WTC11 (cell line): ENCODE results near the gene HSDL2. TPM values are rescaled to one million over a fixed set of nuclear protein-coding genes. Genes with fewer than 3 reads are reported as not detected.

ENCODE experiments used
- ATAC-seq: fragments of 200-7000 bp; cut with Tn5 transposase; 2 replicates; pipeline ENCODE4 v1.10.0; 2021; ENCODE audit warnings: mild to moderate bottlenecking, moderate library complexity
- CTCF ChIA-PET: fragments of 300-600 bp; sonication (Branson Sonifier 250); formaldehyde crosslinking; loops from one replicate; lab custom pipeline; 2021; ENCODE audit warnings: antibody characterized with exemption; lab: Charles Lee
- POLR2A ChIA-PET: fragments of 350-600 bp; sonication (Branson Sonifier 250); formaldehyde crosslinking; loops from one replicate; lab custom pipeline; 2021; ENCODE audit warnings: antibody characterized with exemption; lab: Charles Lee
- DNase-seq: peaks from one replicate; pipeline ENCODE4 v3.0.0; 2021; ENCODE audit warnings: low spot score
- H3K27ac Mint-ChIP-seq: 2 replicates; pipeline ENCODE4 v1.8.0; 2021; ENCODE audit warnings: mixed read lengths
- H3K27me3 Mint-ChIP-seq: 2 replicates; pipeline ENCODE4 v1.8.0; 2021; ENCODE audit warnings: low read depth, mild to moderate bottlenecking, moderate library complexity, mixed read lengths
- H3K36me3 Mint-ChIP-seq: 2 replicates; pipeline ENCODE4 v1.8.0; 2021; ENCODE audit warnings: mixed read lengths
- H3K4me1 Mint-ChIP-seq: 2 replicates; pipeline ENCODE4 v1.8.0; 2022; ENCODE audit warnings: mixed read lengths
- H3K4me3 Mint-ChIP-seq: 2 replicates; pipeline ENCODE4 v1.8.0; 2021; ENCODE audit warnings: mild to moderate bottlenecking, moderate library complexity, mixed read lengths
- H3K9me3 Mint-ChIP-seq: 2 replicates; pipeline ENCODE4 v1.8.0; 2021; ENCODE audit warnings: mixed read lengths
- AR ChIP-seq: fragments of 250-450 bp; sonication (Bioruptor Pico); IDR thresholded peaks from 2 replicates; pipeline ENCODE4 v1.9.0; 2021; ENCODE audit warnings: mild to moderate bottlenecking
- CBFB ChIP-seq: sonication (generic); formaldehyde crosslinking; IDR thresholded peaks from 2 replicates; pipeline ENCODE4 v1.8.1; 2022; ENCODE audit warnings: mild to moderate bottlenecking, low read depth, missing genetic modification reagents
- CREB1 ChIP-seq: sonication (generic); formaldehyde crosslinking; IDR thresholded peaks from 2 replicates; pipeline ENCODE4 v1.8.0; 2023; ENCODE audit warnings: mild to moderate bottlenecking, missing genetic modification reagents
- CTCF ChIP-seq: fragments of 200-600 bp; IDR thresholded peaks from 2 replicates; pipeline ENCODE4 v1.8.0; 2022; ENCODE audit warnings: antibody characterized with exemption
- ERG ChIP-seq: fragments of 250-450 bp; sonication (Bioruptor Pico); IDR thresholded peaks from 2 replicates; pipeline ENCODE4 v1.8.0; 2021; ENCODE audit warnings: mild to moderate bottlenecking
- ETV6 ChIP-seq: sonication (generic); formaldehyde crosslinking; IDR thresholded peaks from 2 replicates; pipeline ENCODE4 v1.8.1; 2022; ENCODE audit warnings: mild to moderate bottlenecking, missing genetic modification reagents
- FOXJ3 ChIP-seq: sonication (generic); formaldehyde crosslinking; IDR thresholded peaks from 2 replicates; pipeline ENCODE4 v1.9.0; 2021; ENCODE audit warnings: missing genetic modification reagents, mild to moderate bottlenecking, borderline replicate concordance
- NFATC4 ChIP-seq: fragments of 250-450 bp; sonication (Bioruptor Pico); IDR thresholded peaks from 2 replicates; pipeline ENCODE4 v1.9.0; 2021; ENCODE audit warnings: mild to moderate bottlenecking
- NFYB ChIP-seq: sonication (generic); formaldehyde crosslinking; conservative IDR thresholded peaks from 2 replicates; pipeline ENCODE4 v1.8.0; 2022; ENCODE audit warnings: low read depth, missing genetic modification reagents
- NR1H2 ChIP-seq: sonication (generic); formaldehyde crosslinking; IDR thresholded peaks from 2 replicates; pipeline ENCODE4 v1.9.0; 2021; ENCODE audit warnings: mild to moderate bottlenecking, moderate library complexity, missing genetic modification reagents
- NR2C2 ChIP-seq: sonication (generic); formaldehyde crosslinking; IDR thresholded peaks from 2 replicates; pipeline ENCODE4 v1.8.0; 2022; ENCODE audit warnings: mild to moderate bottlenecking, missing genetic modification reagents
- PRRX2 ChIP-seq: fragments of 250-450 bp; sonication (Bioruptor Pico); IDR thresholded peaks from 2 replicates; pipeline ENCODE4 v1.8.0; 2021; ENCODE audit warnings: mild to moderate bottlenecking
- RORB ChIP-seq: fragments of 250-450 bp; sonication (Bioruptor Pico); IDR thresholded peaks from 2 replicates; pipeline ENCODE4 v1.9.0; 2021; ENCODE audit warnings: mild to moderate bottlenecking
- ZBTB21 ChIP-seq: sonication (generic); formaldehyde crosslinking; IDR thresholded peaks from 2 replicates; pipeline ENCODE4 v1.8.1; 2023; ENCODE audit warnings: mild to moderate bottlenecking, missing genetic modification reagents, borderline replicate concordance
- ZNF416 ChIP-seq: fragments of 250-450 bp; sonication (Bioruptor Pico); IDR thresholded peaks from 2 replicates; pipeline ENCODE4 v1.9.0; 2021; ENCODE audit warnings: mild to moderate bottlenecking, inconsistent platforms
- ZNF532 ChIP-seq: fragments of 250-450 bp; sonication (Bioruptor Pico); IDR thresholded peaks from 2 replicates; pipeline ENCODE4 v1.9.0; 2021; ENCODE audit warnings: mild to moderate bottlenecking, borderline replicate concordance
- total RNA-seq: library from RNA; stranded (reverse); gene quantifications from 3 replicates; pipeline ENCODE4 v1.2.3, GENCODE V29; 2021
- TF ChIP-seq, protein P1 (sequence below): sonication (generic); formaldehyde crosslinking; IDR thresholded peaks from 2 replicates; pipeline ENCODE4 v1.8.1; 2022; ENCODE audit warnings: missing genetic modification reagents, borderline replicate concordance
- TF ChIP-seq, protein P2 (sequence below): fragments of 250-450 bp; sonication (Bioruptor Pico); IDR thresholded peaks from 2 replicates; pipeline ENCODE4 v2.1.2; 2022; ENCODE audit warnings: mild to moderate bottlenecking, moderate library complexity
- TF ChIP-seq, protein P3 (sequence below): sonication (generic); formaldehyde crosslinking; IDR thresholded peaks from 2 replicates; pipeline ENCODE4 v1.8.0; 2023; ENCODE audit warnings: mild to moderate bottlenecking, missing genetic modification reagents

The HSDL2 gene
- total RNA-seq, 1 experiment from 2014 or later = 13.8 TPM

DNA sequence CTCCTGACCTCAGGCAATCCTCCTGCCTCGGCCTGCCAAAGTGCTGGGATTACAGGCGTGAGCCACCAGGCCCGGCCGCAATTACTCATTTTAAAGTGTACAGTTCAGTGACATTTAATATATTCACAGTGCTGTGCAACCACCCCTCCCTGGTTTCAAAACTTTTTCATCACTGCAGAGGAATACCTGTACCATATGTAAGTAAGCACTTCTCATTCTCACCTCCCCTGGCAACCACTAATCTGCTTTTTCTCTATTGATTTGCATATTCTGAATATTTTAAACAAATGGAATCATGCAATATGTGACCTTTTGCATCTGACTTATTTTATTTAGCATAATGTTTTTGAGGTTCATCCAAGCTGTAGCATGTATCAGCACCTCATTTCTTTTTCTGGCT lies 85.4 kb downstream of the HSDL2 start (continued):
- no peak for TF ChIP-seq ERG (CRISPR knock-in tag)
- TF ChIP-seq, protein P1, sequence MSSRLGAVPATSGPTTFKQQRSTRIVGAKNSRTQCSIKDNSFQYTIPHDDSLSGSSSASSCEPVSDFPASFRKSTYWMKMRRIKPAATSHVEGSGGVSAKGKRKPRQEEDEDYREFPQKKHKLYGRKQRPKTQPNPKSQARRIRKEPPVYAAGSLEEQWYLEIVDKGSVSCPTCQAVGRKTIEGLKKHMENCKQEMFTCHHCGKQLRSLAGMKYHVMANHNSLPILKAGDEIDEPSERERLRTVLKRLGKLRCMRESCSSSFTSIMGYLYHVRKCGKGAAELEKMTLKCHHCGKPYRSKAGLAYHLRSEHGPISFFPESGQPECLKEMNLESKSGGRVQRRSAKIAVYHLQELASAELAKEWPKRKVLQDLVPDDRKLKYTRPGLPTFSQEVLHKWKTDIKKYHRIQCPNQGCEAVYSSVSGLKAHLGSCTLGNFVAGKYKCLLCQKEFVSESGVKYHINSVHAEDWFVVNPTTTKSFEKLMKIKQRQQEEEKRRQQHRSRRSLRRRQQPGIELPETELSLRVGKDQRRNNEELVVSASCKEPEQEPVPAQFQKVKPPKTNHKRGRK = no peak
- no peak for TF ChIP-seq ZNF416 (CRISPR knock-in tag)
- no peak for TF ChIP-seq ZNF532 (CRISPR knock-in tag)
- no peak for TF ChIP-seq CBFB (CRISPR knock-in tag)
- TF ChIP-seq AR (CRISPR knock-in tag) = no peak
- no peak for TF ChIP-seq CTCF

DNA sequence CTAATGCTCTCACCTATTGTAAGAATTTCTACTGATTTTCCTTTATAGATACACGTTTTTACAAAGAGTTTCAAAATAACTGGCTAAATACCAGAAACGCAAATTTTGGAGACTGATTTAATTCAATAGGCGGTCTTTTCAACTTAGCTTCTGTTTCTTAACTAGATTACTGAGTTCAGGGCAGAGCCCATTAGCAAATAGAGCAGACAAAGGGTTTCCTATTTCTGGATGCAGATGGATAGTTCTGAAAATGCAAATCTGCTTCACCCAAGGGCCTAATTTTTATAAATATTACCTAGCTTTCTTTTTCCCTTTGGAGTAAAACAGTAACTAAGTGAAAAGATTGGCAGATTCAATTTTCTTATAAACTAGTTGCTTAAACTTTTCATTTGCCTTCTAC lies 93.1 kb downstream of the HSDL2 start:
- Mint-ChIP-seq H3K4me1 (peaks cover 19% of the 10 kb centered on the region), H3K4me3 (no peak overlapping the region), H3K27me3 (no peaks in the 10 kb centered on the region), H3K9me3 (peaks cover 20% of the 10 kb centered on the region), H3K27ac (peak overlapping the region; percentile 58; the same call in 1 of the 2 replicates), H3K36me3 (peaks cover 25% of the 10 kb centered on the region)
- no peak for ATAC-seq
- ChIA-PET POLR2A (interaction anchor here (0.6 kb wide), 1 partner anchor 15 kb away, joined by 5 read pairs; no protein-coding TSS in a partner anchor), CTCF (interaction anchor here (1.4 to 1.5 kb wide), 2 partner anchors 13 to 375 kb away, joined by 3 read pairs; partner anchors contain the start of gene KIAA1958)
- no peak for DNase-seq
- TF ChIP-seq, protein P2, sequence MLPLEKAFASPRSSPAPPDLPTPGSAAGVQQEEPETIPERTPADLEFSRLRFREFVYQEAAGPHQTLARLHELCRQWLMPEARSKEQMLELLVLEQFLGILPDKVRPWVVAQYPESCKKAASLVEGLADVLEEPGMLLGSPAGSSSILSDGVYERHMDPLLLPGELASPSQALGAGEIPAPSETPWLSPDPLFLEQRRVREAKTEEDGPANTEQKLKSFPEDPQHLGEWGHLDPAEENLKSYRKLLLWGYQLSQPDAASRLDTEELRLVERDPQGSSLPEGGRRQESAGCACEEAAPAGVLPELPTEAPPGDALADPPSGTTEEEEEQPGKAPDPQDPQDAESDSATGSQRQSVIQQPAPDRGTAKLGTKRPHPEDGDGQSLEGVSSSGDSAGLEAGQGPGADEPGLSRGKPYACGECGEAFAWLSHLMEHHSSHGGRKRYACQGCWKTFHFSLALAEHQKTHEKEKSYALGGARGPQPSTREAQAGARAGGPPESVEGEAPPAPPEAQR = no peak
- no peak for TF ChIP-seq RORB
- TF ChIP-seq, protein P3, sequence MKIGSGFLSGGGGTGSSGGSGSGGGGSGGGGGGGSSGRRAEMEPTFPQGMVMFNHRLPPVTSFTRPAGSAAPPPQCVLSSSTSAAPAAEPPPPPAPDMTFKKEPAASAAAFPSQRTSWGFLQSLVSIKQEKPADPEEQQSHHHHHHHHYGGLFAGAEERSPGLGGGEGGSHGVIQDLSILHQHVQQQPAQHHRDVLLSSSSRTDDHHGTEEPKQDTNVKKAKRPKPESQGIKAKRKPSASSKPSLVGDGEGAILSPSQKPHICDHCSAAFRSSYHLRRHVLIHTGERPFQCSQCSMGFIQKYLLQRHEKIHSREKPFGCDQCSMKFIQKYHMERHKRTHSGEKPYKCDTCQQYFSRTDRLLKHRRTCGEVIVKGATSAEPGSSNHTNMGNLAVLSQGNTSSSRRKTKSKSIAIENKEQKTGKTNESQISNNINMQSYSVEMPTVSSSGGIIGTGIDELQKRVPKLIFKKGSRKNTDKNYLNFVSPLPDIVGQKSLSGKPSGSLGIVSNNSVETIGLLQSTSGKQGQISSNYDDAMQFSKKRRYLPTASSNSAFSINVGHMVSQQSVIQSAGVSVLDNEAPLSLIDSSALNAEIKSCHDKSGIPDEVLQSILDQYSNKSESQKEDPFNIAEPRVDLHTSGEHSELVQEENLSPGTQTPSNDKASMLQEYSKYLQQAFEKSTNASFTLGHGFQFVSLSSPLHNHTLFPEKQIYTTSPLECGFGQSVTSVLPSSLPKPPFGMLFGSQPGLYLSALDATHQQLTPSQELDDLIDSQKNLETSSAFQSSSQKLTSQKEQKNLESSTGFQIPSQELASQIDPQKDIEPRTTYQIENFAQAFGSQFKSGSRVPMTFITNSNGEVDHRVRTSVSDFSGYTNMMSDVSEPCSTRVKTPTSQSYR (CRISPR knock-in tag) = no peak
- no peak for TF ChIP-seq NR2C2
- no peak for TF ChIP-seq NFATC4 (CRISPR knock-in tag)
- TF ChIP-seq ZBTB21 = no peak
- no peak for TF ChIP-seq ETV6 (CRISPR knock-in tag)
- TF ChIP-seq NR1H2 (CRISPR knock-in tag) = no peak
- TF ChIP-seq NFYB (CRISPR knock-in tag) = no peak
- no peak for TF ChIP-seq PRRX2 (CRISPR knock-in tag)
- TF ChIP-seq FOXJ3 (CRISPR knock-in tag) = no peak
- TF ChIP-seq CREB1 (CRISPR knock-in tag) = no peak
